HepG2 (cell line): ENCODE data around the gene SAA2. TPM values are rescaled to one million over a fixed set of nuclear protein-coding genes. Genes with fewer than 3 reads are reported as not detected.

Experiments
- CENPT ChIP-seq: sonication (generic); formaldehyde crosslinking; IDR thresholded peaks from 2 replicates; pipeline ENCODE4 v1.8.0; 2022; ENCODE audit warnings: low read depth, mild to moderate bottlenecking, moderate library complexity, missing genetic modification reagents
- EP300 ChIP-seq, 3 experiments: sonication (generic) in 1 of 3; formaldehyde crosslinking in 1 of 3; IDR thresholded peaks; 2 replicates each; pipeline versions ENCODE4 v1.5.1 to v1.6.1; 2011 to 2020; ENCODE audit warnings: low read depth in 2 of 3, low read length in 2 of 3, borderline replicate concordance in 1 of 3, improper control_type of control experiment in 1 of 3, mild to moderate bottlenecking in 1 of 3, missing genetic modification reagents in 1 of 3, moderate library complexity in 1 of 3
- GATAD2A ChIP-seq: IDR thresholded peaks from 2 replicates; pipeline ENCODE4 v1.6.1; 2016
- HNF4G ChIP-seq, 2 experiments: sonication (generic) in 1 of 2; formaldehyde crosslinking in 1 of 2; IDR thresholded peaks; 2 replicates each; pipeline versions ENCODE4 v1.4.0 to v1.6.1; 2011 to 2020; ENCODE audit warnings: borderline replicate concordance in 2 of 2, low read depth in 2 of 2, mild to moderate bottlenecking in 2 of 2, low read length in 1 of 2, missing genetic modification reagents in 1 of 2, moderate library complexity in 1 of 2
- JARID2 ChIP-seq: sonication (generic); formaldehyde crosslinking; IDR thresholded peaks from 2 replicates; pipeline ENCODE4 v1.8.1; 2023; ENCODE audit warnings: missing genetic modification reagents, inconsistent platforms; ENCODE audit not compliant: insufficient replicate concordance
- MYPOP ChIP-seq: sonication (generic); formaldehyde crosslinking; IDR thresholded peaks from 2 replicates; pipeline ENCODE4 v1.8.1; 2023; ENCODE audit warnings: mild to moderate bottlenecking, moderate library complexity, missing genetic modification reagents
- PAX8 ChIP-seq: sonication (generic); formaldehyde crosslinking; IDR thresholded peaks from 2 replicates; pipeline ENCODE4 v1.8.0; 2022; ENCODE audit warnings: mild to moderate bottlenecking, missing genetic modification reagents, borderline replicate concordance
- SPEN ChIP-seq: sonication (generic); formaldehyde crosslinking; IDR thresholded peaks from 2 replicates; pipeline ENCODE4 v1.5.1; 2020; ENCODE audit warnings: low read depth, mild to moderate bottlenecking, missing genetic modification reagents
- TCF12 ChIP-seq, 2 experiments: fragments of 450-650 bp in 1 of 2; sonication (generic) in 1 of 2; formaldehyde crosslinking in 1 of 2; IDR thresholded peaks; 2 replicates each; pipeline versions ENCODE4 v1.6.1 to v1.8.0; 2017 to 2022; ENCODE audit warnings: antibody characterized with exemption in 1 of 2, mild to moderate bottlenecking in 1 of 2, missing genetic modification reagents in 1 of 2, moderate library complexity in 1 of 2
- ZFX ChIP-seq: sonication (generic); formaldehyde crosslinking; IDR thresholded peaks from 2 replicates; pipeline ENCODE4 v1.4.0; 2020; ENCODE audit warnings: mild to moderate bottlenecking, low read depth, missing genetic modification reagents, moderate library complexity
- ZMYM4 ChIP-seq: sonication (generic); formaldehyde crosslinking; IDR thresholded peaks from 2 replicates; pipeline ENCODE4 v1.8.1; 2023; ENCODE audit warnings: mild to moderate bottlenecking, missing genetic modification reagents
- ZNF414 ChIP-seq: sonication (generic); formaldehyde crosslinking; IDR thresholded peaks from 2 replicates; pipeline ENCODE4 v1.5.0; 2020; ENCODE audit warnings: missing genetic modification reagents
- ZNF670 ChIP-seq: sonication (generic); formaldehyde crosslinking; IDR thresholded peaks from 2 replicates; pipeline ENCODE4 v1.8.0; 2022; ENCODE audit warnings: mild to moderate bottlenecking, missing genetic modification reagents, borderline replicate concordance
- ZSCAN21 ChIP-seq: sonication (generic); formaldehyde crosslinking; IDR thresholded peaks from 2 replicates; pipeline ENCODE4 v1.8.0; 2022; ENCODE audit warnings: mild to moderate bottlenecking, missing genetic modification reagents, moderate library complexity, borderline replicate concordance
- polyA plus RNA-seq, 8 experiments: library from polyadenylated mRNA; depleted of rRNA in 3 of 8; stranded (reverse) in 7 of 8; unstranded in 1 of 8; fragments of >200 nt; fragmentation: Illumina TruSeq in 4 of 8; extraction: Trizol in 4 of 8; gene quantifications; 2 replicates each; pipeline versions ENCODE4 v1.2.1 to v1.2.3, GENCODE V29; 2011 to 2016; ENCODE audit warnings: low read depth in 4 of 8, missing spikeins in 1 of 8, mixed read lengths in 1 of 8; ENCODE audit not compliant: insufficient read depth in 1 of 8
- total RNA-seq, 5 experiments: library from RNA; depleted of rRNA; stranded (reverse); fragments of >200 nt; fragmentation: Illumina TruSeq; extraction: Trizol; gene quantifications; 2 replicates each; pipeline ENCODE4 v1.2.3, GENCODE V29; 2016; ENCODE audit warnings: low read depth in 1 of 5
- TF ChIP-seq, protein P1 (sequence below): sonication (generic); formaldehyde crosslinking; IDR thresholded peaks from 2 replicates; pipeline ENCODE4 v1.5.0; 2020; ENCODE audit warnings: mild to moderate bottlenecking, missing genetic modification reagents, borderline replicate concordance
- TF ChIP-seq, protein P2 (sequence below): IDR thresholded peaks from 2 replicates; pipeline ENCODE4 v1.6.1; 2018; ENCODE audit warnings: missing genetic modification reagents, mild to moderate bottlenecking, missing compliant biosample characterization
- TF ChIP-seq, protein P3 (sequence below): sonication (generic); formaldehyde crosslinking; IDR thresholded peaks from 2 replicates; pipeline ENCODE4 v1.4.0; 2020; ENCODE audit warnings: mild to moderate bottlenecking, missing genetic modification reagents

Gene SAA2
- total and polyA plus RNA-seq, 2 of the 13 experiments (the other 11 are each of a cell fraction or from before 2014, with no cell fraction given) = 0.27 TPM; not detected in 1

DNA sequence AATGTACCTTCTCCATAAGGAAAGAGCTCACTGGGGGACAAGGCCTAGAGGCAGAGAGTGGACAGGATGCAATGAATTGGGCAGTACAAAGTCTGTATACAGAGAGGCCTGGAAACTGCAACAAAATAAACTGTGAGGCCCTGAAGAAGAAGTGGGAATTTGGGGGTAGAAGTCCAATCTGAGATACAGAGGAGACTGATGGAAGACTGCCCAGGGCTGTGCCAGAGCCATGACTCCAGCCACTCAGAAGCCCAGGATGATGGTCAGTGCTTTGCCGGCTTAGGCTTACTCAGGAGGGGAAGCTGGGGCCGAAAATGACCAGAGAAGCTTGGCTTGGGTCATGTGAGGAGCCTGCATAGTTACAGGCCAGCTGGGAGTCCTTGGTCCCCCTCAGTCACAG, 17.6 kb downstream of the SAA2 start (continued):
- TF ChIP-seq, protein P1, sequence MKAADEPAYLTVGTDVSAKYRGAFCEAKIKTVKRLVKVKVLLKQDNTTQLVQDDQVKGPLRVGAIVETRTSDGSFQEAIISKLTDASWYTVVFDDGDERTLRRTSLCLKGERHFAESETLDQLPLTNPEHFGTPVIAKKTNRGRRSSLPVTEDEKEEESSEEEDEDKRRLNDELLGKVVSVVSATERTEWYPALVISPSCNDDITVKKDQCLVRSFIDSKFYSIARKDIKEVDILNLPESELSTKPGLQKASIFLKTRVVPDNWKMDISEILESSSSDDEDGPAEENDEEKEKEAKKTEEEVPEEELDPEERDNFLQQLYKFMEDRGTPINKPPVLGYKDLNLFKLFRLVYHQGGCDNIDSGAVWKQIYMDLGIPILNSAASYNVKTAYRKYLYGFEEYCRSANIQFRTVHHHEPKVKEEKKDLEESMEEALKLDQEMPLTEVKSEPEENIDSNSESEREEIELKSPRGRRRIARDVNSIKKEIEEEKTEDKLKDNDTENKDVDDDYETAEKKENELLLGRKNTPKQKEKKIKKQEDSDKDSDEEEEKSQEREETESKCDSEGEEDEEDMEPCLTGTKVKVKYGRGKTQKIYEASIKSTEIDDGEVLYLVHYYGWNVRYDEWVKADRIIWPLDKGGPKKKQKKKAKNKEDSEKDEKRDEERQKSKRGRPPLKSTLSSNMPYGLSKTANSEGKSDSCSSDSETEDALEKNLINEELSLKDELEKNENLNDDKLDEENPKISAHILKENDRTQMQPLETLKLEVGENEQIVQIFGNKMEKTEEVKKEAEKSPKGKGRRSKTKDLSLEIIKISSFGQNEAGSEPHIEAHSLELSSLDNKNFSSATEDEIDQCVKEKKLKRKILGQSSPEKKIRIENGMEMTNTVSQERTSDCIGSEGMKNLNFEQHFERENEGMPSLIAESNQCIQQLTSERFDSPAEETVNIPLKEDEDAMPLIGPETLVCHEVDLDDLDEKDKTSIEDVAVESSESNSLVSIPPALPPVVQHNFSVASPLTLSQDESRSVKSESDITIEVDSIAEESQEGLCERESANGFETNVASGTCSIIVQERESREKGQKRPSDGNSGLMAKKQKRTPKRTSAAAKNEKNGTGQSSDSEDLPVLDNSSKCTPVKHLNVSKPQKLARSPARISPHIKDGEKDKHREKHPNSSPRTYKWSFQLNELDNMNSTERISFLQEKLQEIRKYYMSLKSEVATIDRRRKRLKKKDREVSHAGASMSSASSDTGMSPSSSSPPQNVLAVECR (CRISPR knock-in tag) = peak; percentile 19; the same call in 1 of the 2 replicates
- TF ChIP-seq PAX8 (CRISPR knock-in tag) = 0 out of 2 replicates have a peak, but pooled peaks have one; percentile 40
- no peak for TF ChIP-seq TCF12 (IDR thresholded peaks at IDR 0.05)
- TF ChIP-seq TCF12 (CRISPR knock-in tag; IDR thresholded peaks at IDR 0.05) = no peak
- TF ChIP-seq CENPT = no peak
- 0 out of 2 replicates have a peak, but pooled peaks have one; percentile 6 for TF ChIP-seq MYPOP (CRISPR knock-in tag)
- TF ChIP-seq HNF4G (IDR thresholded peaks at IDR 0.05; ENCODE audit: borderline replicate concordance, low read depth, low read length) = 0 out of 2 replicates have a peak, but pooled peaks have one; percentile 37
- TF ChIP-seq HNF4G (CRISPR knock-in tag; IDR thresholded peaks at IDR 0.05; ENCODE audit: borderline replicate concordance, low read depth) = no peak
- peak; percentile 78 for TF ChIP-seq ZFX (CRISPR knock-in tag)
- TF ChIP-seq, protein P2, sequence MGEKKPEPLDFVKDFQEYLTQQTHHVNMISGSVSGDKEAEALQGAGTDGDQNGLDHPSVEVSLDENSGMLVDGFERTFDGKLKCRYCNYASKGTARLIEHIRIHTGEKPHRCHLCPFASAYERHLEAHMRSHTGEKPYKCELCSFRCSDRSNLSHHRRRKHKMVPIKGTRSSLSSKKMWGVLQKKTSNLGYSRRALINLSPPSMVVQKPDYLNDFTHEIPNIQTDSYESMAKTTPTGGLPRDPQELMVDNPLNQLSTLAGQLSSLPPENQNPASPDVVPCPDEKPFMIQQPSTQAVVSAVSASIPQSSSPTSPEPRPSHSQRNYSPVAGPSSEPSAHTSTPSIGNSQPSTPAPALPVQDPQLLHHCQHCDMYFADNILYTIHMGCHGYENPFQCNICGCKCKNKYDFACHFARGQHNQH (CRISPR knock-in tag) = 0 out of 2 replicates have a peak, but pooled peaks have one; percentile 21
- 0 out of 4 replicates have a peak, but pooled peaks of 1 of the 2 experiments have one; percentile 29 for TF ChIP-seq EP300 (IDR thresholded peaks at IDR 0.05; ENCODE audit: low read depth in 2 of 2, low read length in 2 of 2)
- TF ChIP-seq EP300 (CRISPR knock-in tag; IDR thresholded peaks at IDR 0.05; ENCODE audit: borderline replicate concordance) = no peak
- TF ChIP-seq ZNF670 (CRISPR knock-in tag) = peak; percentile 37; the same call in 1 of the 2 replicates
- 0 out of 2 replicates have a peak, but pooled peaks have one; percentile 55 for TF ChIP-seq ZNF414
- TF ChIP-seq GATAD2A = peak; percentile 36; the same call in 1 of the 2 replicates
- no peak for TF ChIP-seq JARID2 (CRISPR knock-in tag)
- TF ChIP-seq, protein P3, sequence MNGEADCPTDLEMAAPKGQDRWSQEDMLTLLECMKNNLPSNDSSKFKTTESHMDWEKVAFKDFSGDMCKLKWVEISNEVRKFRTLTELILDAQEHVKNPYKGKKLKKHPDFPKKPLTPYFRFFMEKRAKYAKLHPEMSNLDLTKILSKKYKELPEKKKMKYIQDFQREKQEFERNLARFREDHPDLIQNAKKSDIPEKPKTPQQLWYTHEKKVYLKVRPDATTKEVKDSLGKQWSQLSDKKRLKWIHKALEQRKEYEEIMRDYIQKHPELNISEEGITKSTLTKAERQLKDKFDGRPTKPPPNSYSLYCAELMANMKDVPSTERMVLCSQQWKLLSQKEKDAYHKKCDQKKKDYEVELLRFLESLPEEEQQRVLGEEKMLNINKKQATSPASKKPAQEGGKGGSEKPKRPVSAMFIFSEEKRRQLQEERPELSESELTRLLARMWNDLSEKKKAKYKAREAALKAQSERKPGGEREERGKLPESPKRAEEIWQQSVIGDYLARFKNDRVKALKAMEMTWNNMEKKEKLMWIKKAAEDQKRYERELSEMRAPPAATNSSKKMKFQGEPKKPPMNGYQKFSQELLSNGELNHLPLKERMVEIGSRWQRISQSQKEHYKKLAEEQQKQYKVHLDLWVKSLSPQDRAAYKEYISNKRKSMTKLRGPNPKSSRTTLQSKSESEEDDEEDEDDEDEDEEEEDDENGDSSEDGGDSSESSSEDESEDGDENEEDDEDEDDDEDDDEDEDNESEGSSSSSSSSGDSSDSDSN (CRISPR knock-in tag) = no peak
- TF ChIP-seq ZMYM4 (CRISPR knock-in tag) = peak; percentile 48; the same call in 1 of the 2 replicates
- TF ChIP-seq SPEN (CRISPR knock-in tag) = peak; percentile 40; the same call in 1 of the 2 replicates
- 0 out of 2 replicates have a peak, but pooled peaks have one; percentile 28 for TF ChIP-seq ZSCAN21 (CRISPR knock-in tag)
